K562 (cell line): ENCODE results near the gene BPTF. TPM values are rescaled to one million over a fixed set of nuclear protein-coding genes. Genes with fewer than 3 reads are reported as not detected.
A peak's percentile ranks its signal among the peaks of the same experiment; 100 is the strongest.

Experiments used
- CC2D1A ChIP-seq: fragments of 450-650 bp; IDR thresholded peaks from 2 replicates; pipeline ENCODE4 v1.6.1; 2017; ENCODE audit warnings: mild to moderate bottlenecking
- HLTF ChIP-seq: fragments of 450-650 bp; IDR thresholded peaks from 2 replicates; pipeline ENCODE4 v1.6.1; 2016
- IFI16 ChIP-seq: fragments of 250-450 bp; sonication (Bioruptor Pico); IDR thresholded peaks from 2 replicates; pipeline ENCODE4 v2.1.2; 2022; ENCODE audit warnings: mild to moderate bottlenecking, inconsistent platforms
- MAZ ChIP-seq, 2 experiments: fragments of 450-650 bp in 1 of 2; sonication (generic) in 1 of 2; formaldehyde crosslinking; IDR thresholded peaks in 1 of 2; conservative IDR thresholded peaks in 1 of 2; 2 replicates each; pipeline versions ENCODE4 v1.4.0 to v1.5.0; 2020; ENCODE audit warnings: mild to moderate bottlenecking in 1 of 2, missing genetic modification reagents in 1 of 2
- NBN ChIP-seq: fragments of 450-650 bp; IDR thresholded peaks from 2 replicates; pipeline ENCODE4 v1.6.1; 2016; ENCODE audit warnings: low read depth, mild to moderate bottlenecking
- NFXL1 ChIP-seq: fragments of 450-650 bp; formaldehyde crosslinking; IDR thresholded peaks from 2 replicates; pipeline ENCODE4 v1.4.0; 2021; ENCODE audit warnings: mild to moderate bottlenecking
- ZFP36 ChIP-seq: fragments of 150-350 bp; IDR thresholded peaks from 2 replicates; pipeline ENCODE4 v1.6.1; 2018; ENCODE audit warnings: low read length, low read depth; ENCODE audit not compliant: partially characterized antibody
- polyA plus RNA-seq, 8 experiments: library from polyadenylated mRNA; depleted of rRNA in 4 of 8; stranded (reverse) in 5 of 8; unstranded in 3 of 8; fragments of >200 nt; fragmentation: Nextera tagmentation in 2 of 8; fragmentation: Illumina TruSeq in 1 of 8; extraction: Ambion mirVana in 2 of 8; extraction: Trizol in 1 of 8; gene quantifications; 2 replicates each; pipeline versions ENCODE4 v1.2.1 to v1.2.3, GENCODE V29; 2011 to 2014; ENCODE audit warnings: inconsistent platforms in 1 of 8, missing spikeins in 1 of 8
- total RNA-seq, 7 experiments: library from RNA; depleted of rRNA in 6 of 7; stranded (reverse); fragments of >200 nt in 6 of 7; fragmentation: Illumina TruSeq in 2 of 7; extraction: Trizol in 2 of 7; gene quantifications; 2 replicates each; pipeline versions ENCODE4 v1.2.1 to v1.2.3, GENCODE V29; 2011 to 2021; ENCODE audit warnings: low replicate concordance in 1 of 7
- TF ChIP-seq, protein P1 (sequence below): fragments of 250-450 bp; sonication (Bioruptor Pico); IDR thresholded peaks from 2 replicates; pipeline ENCODE4 v1.5.0; 2021; ENCODE audit warnings: mild to moderate bottlenecking, moderate library complexity
- TF ChIP-seq, protein P2 (sequence below): fragments of 250-450 bp; sonication (Bioruptor Pico); IDR thresholded peaks from 2 replicates; pipeline ENCODE4 v1.8.0; 2022; ENCODE audit warnings: inconsistent platforms, mild to moderate bottlenecking, moderate library complexity, borderline replicate concordance
- TF ChIP-seq, protein P3 (sequence below): fragments of 450-650 bp; IDR thresholded peaks from 2 replicates; pipeline ENCODE4 v1.6.1; 2016; ENCODE audit warnings: missing biosample characterization, missing genetic modification characterization
- TF ChIP-seq, protein P4 (sequence below), 2 experiments: fragments of 450-650 bp; IDR thresholded peaks; 2 replicates each; pipeline ENCODE4 v1.6.1; 2018; ENCODE audit warnings: mild to moderate bottlenecking in 2 of 2, low read depth in 1 of 2; ENCODE audit not compliant: partially characterized antibody in 2 of 2
- TF ChIP-seq, protein P5 (sequence below), 2 experiments: fragments of 450-650 bp in 1 of 2; sonication (generic) in 1 of 2; formaldehyde crosslinking; conservative IDR thresholded peaks; 2 replicates each; pipeline versions ENCODE4 v1.4.0 to v1.8.1; 2020 to 2022; ENCODE audit warnings: mild to moderate bottlenecking in 1 of 2, missing genetic modification reagents in 1 of 2
- TF ChIP-seq, protein P6 (sequence below): IDR thresholded peaks from 2 replicates; pipeline ENCODE4 v1.6.1; 2012; ENCODE audit warnings: low read depth, low read length, improper control_type of control experiment, borderline replicate concordance

The BPTF gene
- total and polyA plus RNA-seq, 9 of the 15 experiments (the other 6 are each of a cell fraction or from before 2014, with no cell fraction given) = 12.5 to 52.1 (median 26.9) TPM

DNA sequence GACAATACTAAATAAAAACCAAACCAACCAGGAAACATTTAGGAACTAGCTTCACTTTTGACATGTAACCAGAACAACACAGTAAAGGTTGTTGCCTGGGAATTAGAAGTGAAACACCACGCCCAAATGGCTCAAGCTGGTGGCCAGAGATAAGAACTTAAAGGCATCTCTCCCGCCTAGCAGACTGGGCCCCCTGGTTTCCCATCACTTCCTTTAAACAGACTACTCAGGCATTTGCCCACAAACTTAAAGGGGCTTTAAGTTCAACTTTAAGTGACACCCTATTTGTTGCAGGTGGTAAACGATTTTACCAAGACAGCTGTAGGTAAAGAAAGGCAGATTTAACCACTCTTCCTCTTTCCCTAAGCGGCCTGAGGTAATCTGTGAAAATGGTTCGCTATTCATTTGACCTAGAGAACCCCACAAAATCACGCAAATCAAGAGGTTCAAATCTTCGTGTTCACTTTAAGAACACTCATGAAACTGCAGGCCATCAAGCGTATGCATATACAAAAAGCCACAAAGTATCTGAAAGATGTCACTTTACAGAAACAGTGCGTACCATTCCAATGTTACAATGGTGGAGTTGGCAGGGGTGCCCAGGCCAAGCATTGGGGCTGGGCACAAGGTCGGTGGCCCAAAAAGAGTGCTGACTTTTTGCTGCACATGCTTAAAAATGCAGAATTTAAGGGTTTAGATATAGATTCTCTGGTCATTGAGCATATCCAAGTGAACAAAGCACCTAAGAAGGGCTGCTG is 40.8 kb upstream of the BPTF start (continued):
- TF ChIP-seq, protein P1, sequence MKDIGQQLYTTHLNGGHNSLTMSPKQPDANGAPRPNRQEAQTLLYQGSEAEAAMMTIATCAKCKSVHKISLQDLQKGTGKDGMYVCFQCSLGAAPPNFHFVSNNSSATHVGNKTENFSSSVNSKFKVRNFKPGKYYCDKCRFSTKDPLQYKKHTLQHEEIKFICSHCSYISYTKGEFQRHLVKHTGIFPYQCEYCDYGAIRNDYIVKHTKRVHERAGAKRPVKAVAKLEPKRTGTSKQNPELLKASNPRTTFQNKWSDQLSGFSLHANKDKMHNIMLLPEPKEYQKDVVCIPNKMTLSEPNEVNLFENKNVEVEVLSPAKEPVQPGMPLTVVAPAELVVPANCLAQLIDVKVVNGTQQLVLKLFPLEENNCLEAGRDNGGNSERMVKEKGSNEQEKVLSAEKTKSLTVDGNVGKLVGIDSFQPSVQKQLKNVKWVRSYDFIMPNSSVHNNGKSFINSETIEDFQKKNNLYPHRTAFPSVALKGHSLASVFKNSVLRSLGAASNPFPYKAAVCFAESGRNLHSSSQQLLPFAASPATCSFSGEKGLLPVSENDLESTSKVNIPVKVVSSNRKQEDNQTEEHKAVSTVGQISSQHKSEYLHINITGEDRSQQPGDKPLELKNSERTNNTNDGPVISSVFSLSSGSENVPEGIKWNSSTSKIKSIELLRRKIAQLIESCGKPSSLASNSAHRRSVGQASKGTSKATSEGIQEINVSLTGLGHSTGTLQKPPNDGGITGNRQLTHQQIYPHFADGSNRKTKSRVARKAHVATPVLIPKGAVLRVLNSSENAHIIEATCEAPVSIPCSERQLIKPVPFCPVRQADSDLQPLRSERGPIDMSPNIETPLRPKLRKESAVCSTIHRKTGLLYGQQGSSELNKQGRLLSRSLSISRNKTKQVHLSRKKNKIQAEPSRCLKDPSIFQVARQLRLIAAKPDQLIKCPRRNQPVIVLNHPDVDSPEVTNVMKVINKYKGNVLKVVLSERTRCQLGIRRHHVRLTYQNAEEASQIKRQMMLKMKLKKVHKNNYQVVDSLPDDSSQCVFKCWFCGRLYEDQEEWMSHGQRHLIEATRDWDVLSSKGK = no peak
- TF ChIP-seq MAZ (CRISPR knock-in tag; conservative IDR thresholded peaks at IDR 0.05 in 1 of 2, IDR thresholded peaks at IDR 0.05 in 1 of 2) (peak; percentile 20 to 42; a peak in 2 of 4 replicates), NFXL1 (CRISPR knock-in tag) (0 out of 2 replicates have a peak, but pooled peaks have one; percentile 33), IFI16 (CRISPR knock-in tag) (no peak), CC2D1A (0 out of 2 replicates have a peak, but pooled peaks have one; percentile 18), HLTF (no peak), NBN (peak; percentile 59; the same call in 1 of the 2 replicates), ZFP36 (no peak)
- TF ChIP-seq, protein P2, sequence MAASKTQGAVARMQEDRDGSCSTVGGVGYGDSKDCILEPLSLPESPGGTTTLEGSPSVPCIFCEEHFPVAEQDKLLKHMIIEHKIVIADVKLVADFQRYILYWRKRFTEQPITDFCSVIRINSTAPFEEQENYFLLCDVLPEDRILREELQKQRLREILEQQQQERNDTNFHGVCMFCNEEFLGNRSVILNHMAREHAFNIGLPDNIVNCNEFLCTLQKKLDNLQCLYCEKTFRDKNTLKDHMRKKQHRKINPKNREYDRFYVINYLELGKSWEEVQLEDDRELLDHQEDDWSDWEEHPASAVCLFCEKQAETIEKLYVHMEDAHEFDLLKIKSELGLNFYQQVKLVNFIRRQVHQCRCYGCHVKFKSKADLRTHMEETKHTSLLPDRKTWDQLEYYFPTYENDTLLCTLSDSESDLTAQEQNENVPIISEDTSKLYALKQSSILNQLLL = no peak
- TF ChIP-seq, protein P3, sequence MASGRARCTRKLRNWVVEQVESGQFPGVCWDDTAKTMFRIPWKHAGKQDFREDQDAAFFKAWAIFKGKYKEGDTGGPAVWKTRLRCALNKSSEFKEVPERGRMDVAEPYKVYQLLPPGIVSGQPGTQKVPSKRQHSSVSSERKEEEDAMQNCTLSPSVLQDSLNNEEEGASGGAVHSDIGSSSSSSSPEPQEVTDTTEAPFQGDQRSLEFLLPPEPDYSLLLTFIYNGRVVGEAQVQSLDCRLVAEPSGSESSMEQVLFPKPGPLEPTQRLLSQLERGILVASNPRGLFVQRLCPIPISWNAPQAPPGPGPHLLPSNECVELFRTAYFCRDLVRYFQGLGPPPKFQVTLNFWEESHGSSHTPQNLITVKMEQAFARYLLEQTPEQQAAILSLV (tag) = no peak
- TF ChIP-seq, protein P4, sequence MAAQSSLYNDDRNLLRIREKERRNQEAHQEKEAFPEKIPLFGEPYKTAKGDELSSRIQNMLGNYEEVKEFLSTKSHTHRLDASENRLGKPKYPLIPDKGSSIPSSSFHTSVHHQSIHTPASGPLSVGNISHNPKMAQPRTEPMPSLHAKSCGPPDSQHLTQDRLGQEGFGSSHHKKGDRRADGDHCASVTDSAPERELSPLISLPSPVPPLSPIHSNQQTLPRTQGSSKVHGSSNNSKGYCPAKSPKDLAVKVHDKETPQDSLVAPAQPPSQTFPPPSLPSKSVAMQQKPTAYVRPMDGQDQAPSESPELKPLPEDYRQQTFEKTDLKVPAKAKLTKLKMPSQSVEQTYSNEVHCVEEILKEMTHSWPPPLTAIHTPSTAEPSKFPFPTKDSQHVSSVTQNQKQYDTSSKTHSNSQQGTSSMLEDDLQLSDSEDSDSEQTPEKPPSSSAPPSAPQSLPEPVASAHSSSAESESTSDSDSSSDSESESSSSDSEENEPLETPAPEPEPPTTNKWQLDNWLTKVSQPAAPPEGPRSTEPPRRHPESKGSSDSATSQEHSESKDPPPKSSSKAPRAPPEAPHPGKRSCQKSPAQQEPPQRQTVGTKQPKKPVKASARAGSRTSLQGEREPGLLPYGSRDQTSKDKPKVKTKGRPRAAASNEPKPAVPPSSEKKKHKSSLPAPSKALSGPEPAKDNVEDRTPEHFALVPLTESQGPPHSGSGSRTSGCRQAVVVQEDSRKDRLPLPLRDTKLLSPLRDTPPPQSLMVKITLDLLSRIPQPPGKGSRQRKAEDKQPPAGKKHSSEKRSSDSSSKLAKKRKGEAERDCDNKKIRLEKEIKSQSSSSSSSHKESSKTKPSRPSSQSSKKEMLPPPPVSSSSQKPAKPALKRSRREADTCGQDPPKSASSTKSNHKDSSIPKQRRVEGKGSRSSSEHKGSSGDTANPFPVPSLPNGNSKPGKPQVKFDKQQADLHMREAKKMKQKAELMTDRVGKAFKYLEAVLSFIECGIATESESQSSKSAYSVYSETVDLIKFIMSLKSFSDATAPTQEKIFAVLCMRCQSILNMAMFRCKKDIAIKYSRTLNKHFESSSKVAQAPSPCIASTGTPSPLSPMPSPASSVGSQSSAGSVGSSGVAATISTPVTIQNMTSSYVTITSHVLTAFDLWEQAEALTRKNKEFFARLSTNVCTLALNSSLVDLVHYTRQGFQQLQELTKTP (IDR thresholded peaks at IDR 0.05; ENCODE audit: low read depth in 1 of 2, partially characterized antibody in 2 of 2) = peak in 1 of 2 experiments; percentile 62
- TF ChIP-seq, protein P5, sequence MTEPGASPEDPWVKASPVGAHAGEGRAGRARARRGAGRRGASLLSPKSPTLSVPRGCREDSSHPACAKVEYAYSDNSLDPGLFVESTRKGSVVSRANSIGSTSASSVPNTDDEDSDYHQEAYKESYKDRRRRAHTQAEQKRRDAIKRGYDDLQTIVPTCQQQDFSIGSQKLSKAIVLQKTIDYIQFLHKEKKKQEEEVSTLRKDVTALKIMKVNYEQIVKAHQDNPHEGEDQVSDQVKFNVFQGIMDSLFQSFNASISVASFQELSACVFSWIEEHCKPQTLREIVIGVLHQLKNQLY (CRISPR knock-in tag; conservative IDR thresholded peaks at IDR 0.05) = no peak
- TF ChIP-seq, protein P6, sequence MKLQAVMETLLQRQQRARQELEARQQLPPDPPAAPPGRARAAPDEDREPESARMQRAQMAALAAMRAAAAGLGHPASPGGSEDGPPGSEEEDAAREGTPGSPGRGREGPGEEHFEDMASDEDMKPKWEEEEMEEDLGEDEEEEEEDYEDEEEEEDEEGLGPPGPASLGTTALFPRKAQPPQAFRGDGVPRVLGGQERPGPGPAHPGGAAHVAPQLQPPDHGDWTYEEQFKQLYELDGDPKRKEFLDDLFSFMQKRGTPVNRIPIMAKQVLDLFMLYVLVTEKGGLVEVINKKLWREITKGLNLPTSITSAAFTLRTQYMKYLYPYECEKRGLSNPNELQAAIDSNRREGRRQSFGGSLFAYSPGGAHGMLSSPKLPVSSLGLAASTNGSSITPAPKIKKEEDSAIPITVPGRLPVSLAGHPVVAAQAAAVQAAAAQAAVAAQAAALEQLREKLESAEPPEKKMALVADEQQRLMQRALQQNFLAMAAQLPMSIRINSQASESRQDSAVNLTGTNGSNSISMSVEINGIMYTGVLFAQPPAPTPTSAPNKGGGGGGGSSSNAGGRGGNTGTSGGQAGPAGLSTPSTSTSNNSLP = peak; percentile 61; the same call in 1 of the 2 replicates
